Measurements from ENCODE around the gene CBR1.

CBR1 gene

DNA sequence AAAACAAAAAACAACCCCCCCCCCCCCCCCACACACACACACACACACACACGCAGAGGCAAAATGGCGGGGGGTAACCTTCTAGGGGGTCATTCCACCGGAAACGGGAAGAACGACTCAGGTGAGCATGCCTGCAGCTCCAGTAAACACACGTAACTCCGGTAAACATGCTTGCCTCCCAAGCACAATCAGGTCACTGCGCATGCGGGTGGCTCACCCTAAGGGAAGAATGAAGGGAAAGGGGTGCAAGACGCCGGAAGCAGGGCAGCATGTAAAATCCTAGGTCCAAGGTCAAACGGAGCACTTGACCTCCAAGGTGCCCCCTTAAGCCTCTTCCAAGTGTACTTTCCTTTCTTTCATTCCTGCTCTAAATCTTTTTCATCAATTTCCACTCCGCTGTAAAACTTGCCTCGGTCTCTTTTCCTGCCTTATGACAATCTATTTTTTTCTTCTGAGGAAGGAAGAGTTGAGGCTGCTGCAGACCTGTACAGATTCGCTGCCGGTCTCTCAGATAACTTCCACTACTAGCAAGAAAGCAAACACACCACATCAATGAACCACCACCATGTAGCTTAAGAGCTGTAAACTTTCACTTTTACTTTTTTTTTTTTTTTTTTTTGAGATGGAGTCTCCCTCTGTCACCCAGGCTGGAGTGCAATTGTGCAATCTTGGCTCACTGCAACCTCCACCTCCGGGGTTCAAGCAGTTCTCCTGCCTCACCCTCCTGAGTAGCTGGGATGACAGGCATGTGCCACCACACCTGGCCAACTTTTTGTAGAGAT lies 44.0 kb downstream of the CBR1 start:
- DNase-seq, result no peak

DNA sequence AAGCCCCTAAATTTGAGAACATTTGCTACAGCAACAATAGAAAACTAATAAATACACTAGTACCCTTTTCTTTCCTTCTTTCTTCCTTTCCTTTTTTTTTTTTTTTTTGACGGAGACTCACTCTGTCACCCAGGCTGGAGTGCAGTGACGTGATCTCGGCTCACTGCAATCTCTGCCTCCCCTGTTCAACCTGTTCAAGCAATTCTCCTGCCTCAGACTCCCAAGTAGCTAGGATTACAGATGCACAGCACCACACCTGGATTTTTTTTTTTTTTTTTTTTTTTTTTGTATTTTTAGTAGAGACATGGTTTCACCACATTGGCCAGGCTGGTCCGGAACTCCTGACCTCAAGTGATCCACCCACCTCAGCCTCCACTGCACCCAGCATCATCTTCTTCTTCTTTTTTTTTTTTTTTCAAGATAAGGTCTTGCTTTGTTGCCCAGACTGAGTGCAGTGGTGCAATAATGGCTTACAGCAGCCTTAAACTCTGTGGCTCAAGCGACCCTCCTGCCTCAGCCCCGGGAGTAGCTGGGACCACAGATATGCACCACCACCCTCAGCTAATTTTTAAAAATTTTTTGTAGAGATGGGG lies 45.4 kb downstream of the CBR1 start:
- DNase-seq, result no peak

DNA sequence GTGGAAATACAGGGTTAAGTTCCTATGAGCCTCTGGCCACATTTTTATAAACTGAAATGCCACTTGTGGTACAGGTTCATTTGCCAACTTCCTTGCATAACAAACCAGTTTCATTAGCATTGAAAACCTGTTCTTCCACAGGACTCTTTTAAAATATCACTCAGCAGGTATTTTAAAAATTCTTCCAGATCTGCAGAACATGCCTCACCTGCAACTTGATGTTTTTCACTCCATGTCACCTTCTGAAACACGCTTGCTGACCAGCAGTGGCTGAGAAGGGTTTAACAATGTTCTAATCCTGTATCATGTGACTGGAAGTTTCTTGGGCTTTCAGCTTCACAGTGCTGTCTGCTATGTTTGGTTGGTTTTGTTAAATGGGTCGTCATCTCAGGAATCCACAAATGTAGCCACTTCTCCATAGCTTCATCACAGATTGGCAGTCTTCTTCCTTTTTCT lies 47.5 kb downstream of the CBR1 start:
- DNase-seq, result no peak

- DNase-seq, result peak in 3 of 56 donors; percentile 13 to 21 (median 14)
Measured at GRCh38 chr21:36120304-36120888, 50.6 kb downstream of the CBR1 start.

Data from nucleus accumbens (tissue), 56 donors.